HG03060 (cell line): ENCODE measurements around the gene ARHGAP27.
A peak's percentile ranks its signal among the peaks of the same experiment; 100 is the strongest.
"Not testable (repeated sequence)": the region's sequence is repeated elsewhere in the genome, so short reads cannot be mapped to it uniquely, and the experiment has no call there.

Experiments used
- ATAC-seq: cut with Tn5 transposase; IDR thresholded peaks from one replicate; pipeline ENCODE4 v1.9.1; 2021; ENCODE audit warnings: low read depth, moderate number of reproducible peaks; ENCODE audit not compliant: unreplicated experiment

ARHGAP27 gene, protein sequence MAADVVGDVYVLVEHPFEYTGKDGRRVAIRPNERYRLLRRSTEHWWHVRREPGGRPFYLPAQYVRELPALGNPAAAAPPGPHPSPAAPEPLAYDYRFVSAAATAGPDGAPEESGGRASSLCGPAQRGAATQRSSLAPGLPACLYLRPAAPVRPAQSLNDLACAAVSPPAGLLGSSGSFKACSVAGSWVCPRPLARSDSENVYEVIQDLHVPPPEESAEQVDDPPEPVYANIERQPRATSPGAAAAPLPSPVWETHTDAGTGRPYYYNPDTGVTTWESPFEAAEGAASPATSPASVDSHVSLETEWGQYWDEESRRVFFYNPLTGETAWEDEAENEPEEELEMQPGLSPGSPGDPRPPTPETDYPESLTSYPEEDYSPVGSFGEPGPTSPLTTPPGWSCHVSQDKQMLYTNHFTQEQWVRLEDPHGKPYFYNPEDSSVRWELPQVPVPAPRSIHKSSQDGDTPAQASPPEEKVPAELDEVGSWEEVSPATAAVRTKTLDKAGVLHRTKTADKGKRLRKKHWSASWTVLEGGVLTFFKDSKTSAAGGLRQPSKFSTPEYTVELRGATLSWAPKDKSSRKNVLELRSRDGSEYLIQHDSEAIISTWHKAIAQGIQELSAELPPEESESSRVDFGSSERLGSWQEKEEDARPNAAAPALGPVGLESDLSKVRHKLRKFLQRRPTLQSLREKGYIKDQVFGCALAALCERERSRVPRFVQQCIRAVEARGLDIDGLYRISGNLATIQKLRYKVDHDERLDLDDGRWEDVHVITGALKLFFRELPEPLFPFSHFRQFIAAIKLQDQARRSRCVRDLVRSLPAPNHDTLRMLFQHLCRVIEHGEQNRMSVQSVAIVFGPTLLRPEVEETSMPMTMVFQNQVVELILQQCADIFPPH

DNA sequence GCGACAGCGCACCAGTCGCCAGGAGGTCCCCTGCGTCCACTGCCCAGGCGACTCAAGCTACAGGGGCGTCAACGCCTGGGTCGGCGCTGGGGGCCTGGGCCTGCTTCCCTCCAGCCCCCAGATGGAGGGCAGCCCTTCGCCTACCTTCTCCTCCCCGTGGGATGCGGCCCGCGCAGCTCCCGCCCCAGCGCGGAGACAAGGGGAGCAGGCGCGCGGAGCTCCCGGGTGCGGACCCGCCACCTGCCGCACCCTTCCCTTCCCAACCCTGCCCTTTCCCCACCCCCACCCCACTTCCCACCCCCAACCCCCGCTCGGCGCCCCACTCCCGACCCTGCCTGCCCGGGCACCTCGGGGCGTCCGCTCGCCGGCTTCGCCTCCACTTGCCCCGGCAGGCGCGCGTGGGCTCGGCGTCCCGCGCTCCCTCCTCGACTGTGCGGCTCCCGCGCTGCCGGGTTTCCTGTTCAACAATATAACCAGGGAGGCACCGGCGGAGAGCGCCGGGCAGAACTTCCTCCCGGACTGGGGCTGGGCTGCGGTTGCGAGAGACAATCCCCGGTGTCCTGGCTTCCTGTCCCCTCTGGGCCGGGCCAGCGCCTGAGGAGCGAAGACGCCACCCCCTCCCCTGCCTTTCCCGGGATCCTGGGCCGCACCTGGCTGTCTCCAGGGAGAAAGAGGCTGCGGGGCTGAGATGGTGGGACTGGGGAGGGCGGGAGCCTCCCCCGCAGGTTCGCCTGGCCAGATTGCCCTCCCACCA is at the start of gene ARHGAP27:
Gene ARHGAP27 (minus strand): TSS at position 466 of the 754 bp plus-strand sequence. CDS start 2,591 bp downstream, outside the sequence.
- ATAC-seq: no peak

DNA sequence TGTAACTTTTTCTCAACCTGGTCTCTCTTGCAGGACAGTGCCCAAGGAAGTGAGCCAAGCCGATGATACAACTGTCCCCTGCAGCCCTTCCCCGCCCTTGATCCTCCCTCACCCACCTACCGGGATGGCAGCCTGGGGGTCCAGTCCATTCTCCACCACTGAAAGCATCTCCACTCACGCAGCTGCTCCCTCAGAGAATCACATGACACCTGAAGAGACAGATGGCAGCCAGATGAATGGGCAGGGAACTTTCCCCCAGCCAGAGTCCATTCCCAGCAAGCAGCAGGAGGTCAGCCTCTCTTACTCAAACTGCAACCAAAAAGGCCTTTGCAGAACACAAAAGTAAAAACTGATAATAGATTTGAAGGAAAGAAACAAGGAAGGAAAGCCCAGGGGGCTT is 49.6 kb upstream of the ARHGAP27 start:
- not testable (repeated sequence) for ATAC-seq

DNA sequence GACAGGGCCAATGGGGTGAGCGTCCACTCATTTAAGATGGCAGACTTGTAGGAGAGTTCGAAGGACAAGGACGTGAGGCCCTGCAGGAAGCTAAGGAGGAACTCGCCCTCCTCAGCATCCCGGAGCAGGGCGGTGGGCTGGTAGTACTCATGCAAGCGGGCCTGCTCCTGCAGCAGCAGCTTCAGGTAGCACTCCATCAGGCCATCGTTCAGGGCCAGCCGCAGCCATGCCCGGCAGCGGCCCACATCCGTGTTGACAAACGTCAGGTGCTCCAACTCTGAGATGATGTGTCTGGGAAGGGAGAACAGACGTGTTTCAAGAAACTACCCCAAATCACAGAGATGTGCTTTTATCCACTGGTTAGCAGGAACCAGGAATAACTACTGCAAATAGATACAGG is 42.8 kb upstream of the ARHGAP27 start:
- not testable (repeated sequence) for ATAC-seq

DNA sequence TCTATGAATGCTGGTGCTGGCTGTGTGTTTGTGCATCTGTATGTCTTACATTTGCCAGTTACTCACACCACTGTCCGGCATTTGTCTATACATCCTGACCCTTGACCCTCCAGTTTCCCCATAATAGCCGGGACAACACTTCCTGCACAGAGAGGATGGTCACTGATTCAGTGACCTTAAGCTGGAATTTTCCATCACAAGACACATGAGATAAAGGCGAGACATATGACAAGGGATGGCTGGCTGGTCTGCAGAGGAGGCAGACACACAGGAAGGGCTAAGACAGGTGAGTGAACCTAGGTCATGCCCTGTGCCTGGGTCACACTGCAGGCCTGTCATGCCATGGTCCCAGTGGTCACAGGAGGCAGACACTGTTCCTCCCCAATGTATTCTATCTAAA is 39.6 kb upstream of the ARHGAP27 start:
- ATAC-seq: not testable (repeated sequence)

DNA sequence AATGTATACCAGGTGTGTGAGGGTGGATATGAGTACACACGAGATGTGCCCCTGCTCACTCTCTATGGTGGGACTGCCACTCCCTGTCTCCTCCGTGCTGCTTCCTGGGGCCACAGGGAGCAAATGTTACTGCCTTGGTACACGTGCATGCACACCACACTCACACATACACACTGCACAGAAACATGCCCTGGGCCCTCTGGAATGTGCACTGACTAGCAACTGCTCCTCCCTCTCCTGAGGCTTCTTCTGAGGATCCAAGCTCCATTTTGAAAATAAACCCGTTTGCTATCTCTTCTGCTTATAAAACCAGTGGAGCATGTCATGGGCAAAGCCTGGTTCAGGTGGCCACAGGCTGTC is 36.5 kb upstream of the ARHGAP27 start:
- not testable (repeated sequence) for ATAC-seq

DNA sequence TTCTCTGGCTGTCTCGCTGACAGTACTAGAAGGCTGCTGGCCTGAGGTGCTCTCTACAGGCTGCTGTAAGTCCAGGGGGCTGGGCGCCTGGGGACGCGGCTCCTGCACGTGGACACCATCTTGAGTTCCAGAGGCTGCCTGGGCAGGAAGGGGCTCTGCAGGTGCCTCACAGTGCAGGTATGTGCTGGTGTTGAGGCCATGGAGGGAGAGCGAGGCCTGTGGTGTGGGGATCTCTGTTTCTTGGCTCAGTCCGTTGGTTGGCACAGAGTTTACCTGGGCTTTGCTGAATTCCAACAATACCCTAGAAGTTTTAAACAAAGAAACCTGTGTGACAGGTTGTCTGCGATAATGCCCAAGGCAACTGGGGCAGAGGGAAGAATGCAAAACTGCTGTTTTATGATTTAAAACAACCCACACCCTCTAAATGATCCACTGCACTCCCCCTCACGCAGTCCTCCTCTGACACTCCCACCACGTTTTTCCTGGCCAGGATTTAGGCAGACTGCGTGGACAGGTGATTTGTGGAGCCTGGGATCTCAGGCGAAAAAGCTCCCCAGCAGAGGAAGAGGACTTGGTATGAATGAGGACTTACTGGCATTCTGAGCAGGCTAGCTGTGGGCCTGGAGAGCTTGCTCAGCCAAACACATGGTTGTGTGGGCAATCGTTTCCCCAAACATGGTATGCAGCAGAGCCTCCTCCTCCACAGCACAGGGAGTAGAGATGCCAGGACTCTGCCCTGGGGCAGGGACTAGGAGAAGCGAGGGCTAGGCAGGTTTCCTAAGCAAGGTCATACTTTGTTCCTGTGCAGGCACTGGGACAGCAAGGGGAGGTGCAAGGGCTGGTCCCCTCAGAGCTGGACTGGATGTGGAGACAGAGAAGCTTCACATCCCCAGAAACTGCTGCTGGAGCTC is 35.9 kb upstream of the ARHGAP27 start:
- ATAC-seq: not testable (repeated sequence)

DNA sequence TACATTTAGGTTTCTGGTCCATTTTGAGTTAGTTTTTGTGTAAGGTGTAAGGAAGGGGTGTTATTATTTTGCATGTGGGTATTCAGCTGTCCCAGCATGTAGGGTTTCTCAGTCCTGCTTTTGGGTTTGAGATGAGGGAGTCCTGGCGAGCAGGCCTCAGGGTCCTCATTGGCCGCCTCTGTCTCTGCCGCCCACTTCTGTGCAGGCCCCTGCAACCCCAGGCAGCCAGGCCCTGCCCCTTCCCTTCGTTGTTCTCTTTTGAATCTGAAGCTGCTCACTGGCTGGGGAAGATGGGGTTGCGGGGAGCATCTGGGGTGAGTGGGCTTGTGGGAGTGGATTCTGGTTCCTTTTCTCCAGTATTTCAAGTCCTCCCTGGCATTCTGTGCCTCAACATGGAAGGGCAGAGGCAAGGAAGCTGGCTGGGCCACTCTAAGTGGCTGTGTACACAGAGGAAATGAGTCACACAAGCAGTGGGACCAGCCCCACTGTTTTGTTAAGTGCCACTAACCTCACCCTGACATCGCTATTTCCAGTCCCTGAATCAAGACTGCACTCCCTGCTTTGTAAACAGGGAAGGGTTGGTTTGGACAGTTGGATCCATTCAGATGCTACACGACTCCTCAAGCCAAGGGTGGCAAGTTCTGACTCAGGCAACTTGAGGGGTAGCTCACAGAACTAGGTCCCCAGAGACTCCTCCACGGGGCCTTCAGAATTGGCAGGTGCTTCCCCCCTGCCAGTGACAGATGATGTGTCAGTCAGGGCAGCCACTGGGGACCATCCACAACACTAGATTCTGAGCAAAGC is 29.1 kb upstream of the ARHGAP27 start:
- ATAC-seq: peak; percentile 63

DNA sequence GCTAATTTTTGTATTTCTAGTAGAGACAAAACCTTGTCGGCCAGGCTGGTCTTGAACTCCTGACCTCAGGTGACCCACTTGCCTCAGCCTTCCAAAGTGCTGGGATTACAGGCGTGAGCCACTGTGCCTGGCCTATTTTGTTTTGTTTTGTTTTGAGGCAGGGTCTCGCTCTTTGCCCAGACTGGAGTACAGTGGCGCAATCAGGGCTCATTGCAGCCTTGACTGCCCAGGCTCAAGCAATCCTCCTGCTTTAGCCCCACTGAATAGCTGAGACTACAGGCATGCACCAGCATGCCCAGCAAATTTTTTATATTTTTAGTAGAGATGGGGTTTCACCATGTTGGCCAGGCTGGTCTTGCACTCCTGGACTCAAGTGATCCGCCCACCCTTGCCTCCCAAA is 27.8 kb upstream of the ARHGAP27 start:
- not testable (repeated sequence) for ATAC-seq

DNA sequence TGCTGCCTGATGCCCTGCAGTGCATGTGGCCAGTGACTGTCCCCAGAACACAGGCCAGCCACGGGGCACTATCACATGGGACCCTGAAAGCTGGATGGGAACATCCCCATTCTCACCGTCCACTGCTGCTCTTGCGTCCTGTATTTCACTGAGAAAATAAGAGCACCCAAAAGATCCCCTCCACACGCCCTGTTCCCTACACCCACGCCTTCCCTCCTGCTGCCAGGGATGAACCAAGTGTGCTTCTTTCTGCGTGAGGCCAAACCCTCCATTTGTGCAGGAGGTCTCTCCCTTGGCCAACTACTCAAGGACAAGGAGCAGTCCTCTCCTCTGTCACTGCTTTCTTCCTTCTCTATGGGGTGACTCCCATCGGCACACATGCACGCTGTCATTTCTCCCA is 21.7 kb upstream of the ARHGAP27 start:
- ATAC-seq: not testable (repeated sequence)

DNA sequence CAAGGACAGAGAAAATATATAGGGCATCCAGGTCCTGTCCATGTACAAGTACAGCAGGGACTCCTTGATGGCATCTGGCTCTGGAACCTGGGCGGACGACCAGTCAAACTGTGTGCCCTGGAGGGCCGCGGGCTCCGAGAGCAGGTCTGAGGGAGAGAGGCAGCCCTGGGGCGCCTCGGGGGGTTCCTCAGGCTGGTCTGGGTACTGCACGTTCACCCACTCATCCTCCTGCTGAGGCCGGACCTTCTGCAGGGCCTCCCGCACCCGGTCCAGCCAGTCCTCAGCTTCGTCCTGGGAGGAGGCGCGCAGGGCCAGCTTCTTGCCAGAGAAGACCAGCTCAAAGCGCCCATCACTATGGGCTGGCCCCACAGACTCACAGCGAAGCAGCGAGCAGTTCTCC is 21.1 kb upstream of the ARHGAP27 start:
- not testable (repeated sequence) for ATAC-seq

DNA sequence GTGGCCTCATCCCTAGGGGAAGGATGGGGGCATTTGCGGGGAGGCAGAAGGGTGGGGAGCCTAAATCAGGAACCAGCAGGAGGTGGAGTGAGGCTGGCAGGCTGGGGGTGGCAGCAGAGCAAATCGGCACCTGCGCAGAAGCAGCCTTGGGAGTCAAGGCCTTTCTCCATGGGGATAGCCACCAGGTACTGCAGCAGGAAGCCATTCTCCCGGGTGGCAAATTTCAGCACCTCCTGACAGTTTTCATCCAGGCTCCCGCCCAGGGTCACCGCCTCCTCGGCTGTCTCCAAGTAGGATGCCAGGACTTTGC is 20.5 kb upstream of the ARHGAP27 start:
- ATAC-seq: not testable (repeated sequence)

DNA sequence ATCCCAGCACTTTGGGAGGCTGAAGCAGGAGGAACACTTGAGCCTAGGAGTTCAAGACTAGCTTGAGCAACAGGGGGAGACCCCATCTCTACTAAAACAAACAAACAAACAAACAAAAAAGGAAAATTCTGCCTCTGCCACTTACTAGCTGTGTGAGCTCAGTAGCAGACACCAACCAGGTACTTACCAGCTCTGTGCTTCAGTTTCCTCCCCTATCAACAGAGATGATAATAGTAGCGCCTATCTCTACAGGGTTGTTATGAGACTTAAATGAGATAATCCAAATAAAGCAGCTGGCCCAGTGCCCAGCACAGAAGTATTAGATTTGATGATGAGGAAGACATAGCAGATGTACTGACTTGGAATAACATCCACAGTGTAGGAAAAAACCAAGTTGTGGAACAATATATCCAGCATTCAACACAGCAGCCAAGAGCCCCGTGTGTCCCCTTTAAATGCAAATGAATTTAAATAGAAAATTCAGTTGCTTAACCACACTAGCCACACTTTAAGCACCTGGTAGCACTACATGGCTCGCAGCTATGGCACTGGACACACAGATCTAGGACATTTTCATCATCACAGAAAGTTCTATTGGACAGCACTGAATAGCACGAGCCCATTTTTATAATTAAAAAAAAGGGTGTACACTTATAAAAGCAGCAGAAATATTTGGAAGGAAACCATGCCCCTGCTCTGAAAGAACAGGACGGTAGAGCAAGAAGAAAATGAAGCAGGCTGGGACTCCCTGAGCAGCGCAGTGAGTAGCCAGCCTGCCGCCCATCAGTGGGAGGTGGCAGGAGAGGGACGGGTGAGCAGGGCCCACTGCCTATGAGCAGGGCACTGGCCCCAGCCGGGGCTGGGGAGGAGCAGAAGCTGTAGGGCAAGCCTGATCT is 19.9 kb upstream of the ARHGAP27 start:
- not testable (repeated sequence) for ATAC-seq

DNA sequence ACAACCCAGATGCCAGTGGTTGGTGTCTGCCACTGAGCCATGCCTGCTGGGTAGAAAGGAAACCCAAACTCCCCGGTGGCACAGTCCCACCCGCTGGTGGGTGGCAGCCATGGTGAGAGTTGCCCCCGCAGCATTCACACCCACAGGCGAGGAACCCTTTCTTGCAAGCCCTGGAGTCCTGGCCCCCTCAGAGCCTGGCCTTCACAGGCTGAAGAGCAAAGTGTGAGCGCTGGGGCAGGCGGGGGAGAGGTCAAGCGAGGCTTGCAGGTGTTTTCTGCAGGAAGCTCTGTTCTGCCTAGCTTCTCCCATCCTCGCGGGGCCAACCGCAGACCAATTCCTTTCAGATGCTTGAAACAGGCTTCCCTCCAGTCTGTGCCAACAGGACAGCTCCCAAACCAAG is 19.0 kb upstream of the ARHGAP27 start:
- not testable (repeated sequence) for ATAC-seq

DNA sequence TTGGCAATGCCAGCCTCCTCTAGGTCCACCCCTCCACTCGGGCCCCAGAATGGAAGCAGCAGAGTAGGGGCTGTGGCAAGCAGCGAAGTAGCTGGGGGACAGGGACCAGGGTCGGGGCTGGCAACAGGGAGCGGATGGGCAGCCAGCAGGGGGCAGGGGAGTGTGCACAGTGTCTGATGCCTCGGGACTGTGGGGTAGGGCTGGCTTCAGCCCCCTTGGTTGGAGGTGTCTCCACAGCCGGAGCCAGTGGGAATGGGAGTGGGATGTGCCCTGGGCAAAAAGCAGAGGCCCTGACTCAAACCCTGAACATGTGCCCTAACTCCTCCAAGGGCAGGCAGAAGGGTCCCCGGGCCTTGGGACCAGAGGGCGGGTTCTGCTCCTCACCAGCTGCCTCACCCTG is 18.5 kb upstream of the ARHGAP27 start:
- ATAC-seq: no peak

DNA sequence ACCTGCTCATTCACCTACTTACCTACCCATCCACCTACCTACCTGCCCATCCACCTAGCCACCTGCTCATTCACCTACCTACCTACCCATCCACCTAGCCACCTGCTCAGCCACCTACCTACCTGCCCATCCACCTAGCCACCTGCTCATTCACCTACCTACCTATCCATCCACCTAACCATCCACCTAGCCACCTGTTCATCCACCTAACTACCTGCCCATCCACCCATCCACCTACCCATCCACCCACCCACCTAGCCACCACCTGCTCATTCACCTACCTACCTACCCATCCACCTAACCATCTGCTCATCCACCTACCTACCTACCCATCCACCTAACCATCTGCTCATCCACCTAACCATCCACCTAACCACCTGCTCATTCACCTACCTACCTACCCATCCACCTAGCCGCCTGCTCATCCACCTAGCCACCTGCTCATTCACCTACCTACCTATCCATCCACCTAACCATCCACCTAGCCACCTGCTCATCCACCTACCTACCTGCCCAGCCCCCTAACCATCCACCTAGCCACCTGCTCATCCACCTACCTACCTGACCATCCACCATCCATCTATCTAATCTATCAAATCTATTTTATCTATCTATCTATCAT is 17.1 kb upstream of the ARHGAP27 start:
- not testable (repeated sequence) for ATAC-seq

DNA sequence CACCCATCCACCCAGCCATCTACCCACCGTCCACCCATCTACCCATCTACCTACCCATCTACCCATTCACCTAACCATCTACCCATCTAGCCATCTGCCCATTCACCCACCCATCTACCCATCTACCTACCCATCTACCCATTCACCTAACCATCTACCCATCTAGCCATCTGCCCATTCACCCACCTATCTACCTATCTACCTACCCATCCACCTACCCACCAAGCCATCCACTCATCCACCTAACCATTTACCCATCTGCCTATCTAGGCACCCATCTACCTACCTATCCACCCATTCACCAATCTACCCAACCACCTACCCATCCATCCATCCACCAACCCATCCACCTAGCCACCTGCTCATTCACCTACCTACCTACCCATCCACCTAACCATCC is 16.6 kb upstream of the ARHGAP27 start:
- not testable (repeated sequence) for ATAC-seq

DNA sequence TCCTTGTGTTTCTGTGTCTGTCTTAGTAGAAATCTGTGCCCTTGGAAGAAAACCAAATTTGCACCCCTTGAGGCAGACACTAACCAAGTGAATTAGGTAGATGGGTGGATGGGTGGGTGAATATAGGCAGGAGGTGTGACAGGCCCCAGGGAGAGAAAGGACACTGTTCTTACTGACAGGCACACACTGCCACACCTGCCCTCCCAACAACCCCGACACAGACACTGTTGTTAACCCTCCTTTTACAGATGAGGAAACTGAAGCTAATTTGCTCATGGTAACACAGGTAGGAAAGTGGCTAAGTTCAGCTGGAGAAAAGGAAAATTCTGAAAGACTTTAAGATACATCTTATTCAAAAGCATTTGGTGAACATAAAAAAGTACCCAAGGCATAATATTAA is 15.8 kb upstream of the ARHGAP27 start:
- ATAC-seq: not testable (repeated sequence)

DNA sequence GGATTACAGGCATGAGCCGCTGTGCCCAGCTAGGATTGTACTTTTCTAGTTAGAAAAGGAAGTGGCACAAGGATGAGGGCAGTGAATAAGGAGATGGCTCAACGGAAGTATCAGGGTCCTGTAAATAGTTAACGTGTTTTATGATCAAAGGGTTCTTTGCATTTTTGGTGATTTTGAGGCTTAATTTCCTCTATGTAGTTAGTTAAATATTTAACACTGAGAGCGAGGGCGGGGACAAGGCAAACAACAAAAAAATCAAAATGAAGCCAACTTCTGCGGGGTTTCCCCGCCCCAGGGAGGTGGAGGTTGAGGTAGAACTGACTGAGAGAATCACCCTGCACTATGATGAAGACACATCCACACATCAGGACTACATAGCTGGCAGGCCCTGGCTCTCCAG is 15.4 kb upstream of the ARHGAP27 start:
- not testable (repeated sequence) for ATAC-seq
